H1 (cell line): ENCODE measurements around the gene ANKRD53. TPM values are rescaled to one million over a fixed set of nuclear protein-coding genes. Genes with fewer than 3 reads are reported as not detected.
"Not testable (repeated sequence)": the region's sequence is repeated elsewhere in the genome, so short reads cannot be mapped to it uniquely, and the experiment has no call there.

Source experiments
- CTCF ChIA-PET: fragments of 300-600 bp; sonication (Branson Sonifier 250); formaldehyde crosslinking; loops from one replicate; lab custom pipeline; 2021; ENCODE audit not compliant: partially characterized antibody; lab: Charles Lee
- POLR2A ChIA-PET: fragments of 300-600 bp; sonication (Branson Sonifier 250); formaldehyde crosslinking; loops from one replicate; lab custom pipeline; 2021; ENCODE audit warnings: inconsistent platforms; ENCODE audit not compliant: partially characterized antibody; lab: Charles Lee
- DNase-seq, 2 experiments: peaks; one replicate each; pipeline versions ENCODE4 v3.0.0 to v3.0.0-alpha.2; 2010 to 2022; ENCODE audit warnings: low spot score in 2 of 2, low read depth in 1 of 2, mixed read lengths in 1 of 2
- FAIRE-seq: peaks from 2 replicates; lab custom pipeline; 2011; peaks lifted over from hg19 to GRCh38; lab: Jason Lieb, UNC
- H2AFZ ChIP-seq: 2 replicates; pipeline ENCODE4 v1.8.1; 2012; ENCODE audit warnings: low read length, inconsistent platforms
- H2AK5ac ChIP-seq: 2 replicates; pipeline ENCODE4 v1.6.1; 2013; ENCODE audit warnings: low read depth, low read length
- H2BK120ac ChIP-seq: replicated peaks from 2 replicates; pipeline ENCODE3; 2013; ENCODE audit warnings: low read depth, low read length, inconsistent platforms
- H2BK12ac ChIP-seq: 2 replicates; pipeline ENCODE4 v1.6.1; 2013; ENCODE audit warnings: low read depth, low read length
- H2BK15ac ChIP-seq: 2 replicates; pipeline ENCODE4 v1.6.1; 2013; ENCODE audit warnings: low read length
- H2BK20ac ChIP-seq: 2 replicates; pipeline ENCODE4 v1.6.1; 2013; ENCODE audit warnings: low read length
- H2BK5ac ChIP-seq: 2 replicates; pipeline ENCODE4 v1.6.1; 2013; ENCODE audit warnings: low read depth, low read length
- H3K14ac ChIP-seq: 2 replicates; pipeline ENCODE4 v1.6.1; 2013; ENCODE audit warnings: inconsistent platforms; ENCODE audit not compliant: insufficient read length
- H3K18ac ChIP-seq: 2 replicates; pipeline ENCODE4 v1.6.1; 2013; ENCODE audit warnings: low read length; ENCODE audit errors: extremely low read depth
- H3K23ac ChIP-seq: 2 replicates; pipeline ENCODE4 v1.6.1; 2013; ENCODE audit warnings: inconsistent platforms; ENCODE audit not compliant: insufficient read length
- H3K23me2 ChIP-seq: 2 replicates; pipeline ENCODE4 v1.6.1; 2013; ENCODE audit warnings: low read depth, low read length
- H3K27ac ChIP-seq: 2 replicates; pipeline ENCODE4 v1.6.1; 2011; ENCODE audit warnings: low read depth, low read length, inconsistent platforms
- H3K27me3 ChIP-seq, 4 experiments: replicated peaks in 1 of 4; 1 replicate in 1 of 4; 2 replicates in 3 of 4; pipeline versions ENCODE4 v1.6.1 to v1.8.1; 2011 to 2013; ENCODE audit warnings: low read length in 3 of 4, mild to moderate bottlenecking in 3 of 4, inconsistent platforms in 2 of 4, mixed read lengths in 2 of 4, moderate library complexity in 1 of 4; ENCODE audit not compliant: control insufficient read depth in 3 of 4, insufficient read depth in 3 of 4; ENCODE audit errors: extremely low read depth in 1 of 4
- H3K36me3 ChIP-seq, 4 experiments: 2 replicates each; pipeline versions ENCODE4 v1.6.1 to v1.8.1; 2011 to 2013; ENCODE audit warnings: mild to moderate bottlenecking in 4 of 4, low read length in 3 of 4, moderate library complexity in 2 of 4, control low read depth in 1 of 4, inconsistent platforms in 1 of 4; ENCODE audit not compliant: insufficient read depth in 4 of 4, control insufficient read depth in 2 of 4
- H3K4ac ChIP-seq: replicated peaks from 2 replicates; pipeline ENCODE3; 2013; ENCODE audit warnings: low read length, low read depth, mixed read lengths, inconsistent platforms; ENCODE audit not compliant: insufficient read length
- H3K4me1 ChIP-seq, 4 experiments: replicated peaks in 1 of 4; 1 replicate in 1 of 4; 2 replicates in 3 of 4; pipeline versions ENCODE4 v1.6.1 to v1.8.1; 2011 to 2013; ENCODE audit warnings: low read length in 3 of 4, inconsistent platforms in 2 of 4, mixed read lengths in 1 of 4; ENCODE audit not compliant: insufficient read depth in 4 of 4, control insufficient read depth in 3 of 4
- H3K4me2 ChIP-seq, 2 experiments: 2 replicates each; pipeline versions ENCODE4 v1.6.1 to v1.8.1; 2011 to 2013; ENCODE audit warnings: low read depth in 2 of 2, low read length in 2 of 2, control low read depth in 1 of 2, inconsistent platforms in 1 of 2, mild to moderate bottlenecking in 1 of 2; ENCODE audit not compliant: insufficient read depth in 1 of 2
- H3K4me3 ChIP-seq, 4 experiments: fragments of 200-600, 300-600 bp in 1 of 4; sonication (generic), shearing (Covaris generic), sonication (Bioruptor Twin) in 1 of 4; 2 replicates each; pipeline versions ENCODE4 v1.5.1 to v1.8.1; 2011 to 2016; ENCODE audit warnings: low read length in 4 of 4, low read depth in 3 of 4, control low read depth in 2 of 4, inconsistent platforms in 2 of 4, mild to moderate bottlenecking in 2 of 4, mixed read lengths in 1 of 4, moderate library complexity in 1 of 4; ENCODE audit not compliant: insufficient read depth in 2 of 4; ENCODE audit errors: extremely low read depth in 1 of 4
- H3K56ac ChIP-seq: replicated peaks from 2 replicates; pipeline ENCODE3; 2013; ENCODE audit warnings: low read depth, mild to moderate bottlenecking, mixed read lengths, low read length, inconsistent platforms; ENCODE audit not compliant: insufficient read length
- H3K79me1 ChIP-seq: 2 replicates; pipeline ENCODE4 v1.6.1; 2013; ENCODE audit warnings: low read depth, low read length, control low read depth
- H3K79me2 ChIP-seq, 2 experiments: 2 replicates each; pipeline versions ENCODE4 v1.6.1 to v1.8.1; 2012 to 2013; ENCODE audit warnings: low read length in 2 of 2, mild to moderate bottlenecking in 2 of 2, inconsistent platforms in 1 of 2; ENCODE audit not compliant: insufficient read depth in 2 of 2, control insufficient read depth in 1 of 2
- H3K9ac ChIP-seq, 4 experiments: replicated peaks in 1 of 4; 1 replicate in 1 of 4; 2 replicates in 3 of 4; pipeline versions ENCODE4 v1.6.1 to v1.8.1; 2011 to 2013; ENCODE audit warnings: low read depth in 3 of 4, low read length in 3 of 4, control low read depth in 2 of 4, mild to moderate bottlenecking in 2 of 4, moderate library complexity in 2 of 4, inconsistent platforms in 1 of 4; ENCODE audit errors: extremely low read depth in 1 of 4
- H3K9me3 ChIP-seq, 2 experiments: 2 replicates each; pipeline versions ENCODE4 v1.6.1 to v1.8.1; 2012 to 2013; ENCODE audit warnings: mild to moderate bottlenecking in 2 of 2, moderate library complexity in 2 of 2, control low read depth in 1 of 2, inconsistent platforms in 1 of 2, low read depth in 1 of 2, low read length in 1 of 2, mixed read lengths in 1 of 2; ENCODE audit not compliant: insufficient read depth in 2 of 2
- H4K20me1 ChIP-seq, 2 experiments: replicated peaks in 1 of 2; 2 replicates each; pipeline versions ENCODE3 to v1.8.1; 2011 to 2013; ENCODE audit warnings: inconsistent platforms in 2 of 2, low read length in 2 of 2, mild to moderate bottlenecking in 1 of 2; ENCODE audit not compliant: insufficient read depth in 2 of 2, control insufficient read depth in 1 of 2
- H4K5ac ChIP-seq: 2 replicates; pipeline ENCODE4 v1.6.1; 2013; ENCODE audit warnings: low read length, low read depth, mixed read lengths, inconsistent platforms; ENCODE audit not compliant: insufficient read length
- H4K8ac ChIP-seq: 2 replicates; pipeline ENCODE4 v1.8.0; 2013; ENCODE audit warnings: mild to moderate bottlenecking, moderate library complexity, low read length, inconsistent platforms; ENCODE audit not compliant: insufficient read depth; ENCODE audit errors: extremely low read depth
- H4K91ac ChIP-seq: replicated peaks from 2 replicates; pipeline ENCODE3; 2013; ENCODE audit warnings: low read length, mixed read lengths, inconsistent platforms; ENCODE audit not compliant: insufficient read length
- WGBS, 2 experiments: shearing (Covaris generic) in 1 of 2; methylation state at CpG; one replicate each; pipeline versions ENCODE4 v1.1.6 to v1.1.7; 2013 to 2015; ENCODE audit warnings: low lambda C conversion rate in 2 of 2, mixed read lengths in 2 of 2, inconsistent platforms in 1 of 2, low coverage in 1 of 2, missing lambda C conversion rate in 1 of 2; ENCODE audit not compliant: insufficient replicate concordance in 2 of 2, insufficient coverage in 1 of 2, insufficient read length in 1 of 2; ENCODE audit errors: extremely low coverage in 1 of 2, missing lambda C conversion rate in 1 of 2; 5-methylcytosine and 5-hydroxymethylcytosine counted together
- polyA plus RNA-seq, 7 experiments: library from polyadenylated mRNA; depleted of rRNA in 3 of 7; stranded (reverse) in 5 of 7; unstranded in 2 of 7; fragments of >200 nt in 5 of 7; fragments of 200-250 nt in 2 of 7; gene quantifications; 1 replicate in 5 of 7; 2 replicates in 1 of 7; 4 replicates in 1 of 7; pipeline versions ENCODE4 v1.2.1 to v1.2.3, GENCODE V29; 2011 to 2013; ENCODE audit warnings: missing spikeins in 2 of 7, mixed read lengths in 2 of 7
- total RNA-seq: library from RNA; stranded (reverse); fragmentation: NEBNext Ultra II Directional; extraction: Animal tissue kit (Norgen Biotek cat#: 25700); gene quantifications from 2 replicates; pipeline ENCODE4 v1.2.1, GENCODE V29; 2021

Gene ANKRD53
- total and polyA plus RNA-seq, 2 of the 8 experiments (the other 6 are each of a cell fraction or from before 2014, with no cell fraction given) = 0.39 to 0.70 TPM

DNA sequence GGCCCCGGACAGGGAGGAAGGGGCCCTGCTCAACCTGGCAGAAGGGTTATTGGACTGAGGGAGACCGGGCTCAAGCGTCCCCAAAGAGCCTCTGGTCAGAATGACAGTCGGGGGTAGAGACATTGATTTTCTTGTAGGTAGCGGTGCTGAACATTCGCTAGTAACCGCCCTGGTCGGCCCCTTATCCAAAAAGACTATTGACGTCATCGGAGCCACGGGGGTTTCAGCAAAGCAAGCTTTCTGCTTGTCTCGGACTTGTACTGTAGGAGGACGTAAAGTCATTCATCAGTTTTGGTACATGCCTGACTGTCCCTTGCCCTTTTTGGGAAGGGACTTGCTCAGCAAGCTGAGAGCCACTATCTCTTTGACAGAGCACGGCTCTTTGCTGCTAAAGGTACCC lies 43.0 kb downstream of the ANKRD53 start:
- H3K4me3 ChIP-seq, H3K4ac ChIP-seq, H4K20me1 ChIP-seq, H2BK5ac ChIP-seq, H4K8ac ChIP-seq, H3K9me3 ChIP-seq, H2BK15ac ChIP-seq, H3K23me2 ChIP-seq, H3K4me1 ChIP-seq, H4K5ac ChIP-seq, H3K36me3 ChIP-seq, H3K79me1 ChIP-seq, FAIRE-seq, H3K4me2 ChIP-seq, DNase-seq, H4K91ac ChIP-seq, H3K14ac ChIP-seq, H3K27me3 ChIP-seq, H2BK20ac ChIP-seq, POLR2A ChIA-PET, H3K23ac ChIP-seq, H2AFZ ChIP-seq, H3K9ac ChIP-seq, H3K56ac ChIP-seq, H3K27ac ChIP-seq, H2BK12ac ChIP-seq, H3K18ac ChIP-seq, H2AK5ac ChIP-seq, H2BK120ac ChIP-seq, H3K79me2 ChIP-seq: not testable (repeated sequence)
- 91% methylated on average over 14 of the region's 14 CpGs; no CpG with 5 or more reads in 1 of the 2 experiments for WGBS, 2 experiments
- CTCF ChIA-PET = interaction anchor here (0.9 to 1.5 kb wide), 5 partner anchors 15 to 46 kb away, joined by 3 to 6 read pairs (median 3); no protein-coding TSS in a partner anchor
